Upper lobe of left lung (tissue), 4 donors: ENCODE data around the gene TRUB2.

Experiments used
- CTCF ChIP-seq, 6 experiments: fragments of 450-650 bp in 4 of 6; fragments of 200-600 bp in 2 of 6; sonication (generic) in 2 of 6; IDR thresholded peaks; one replicate each; pipeline ENCODE4 v1.5.1; 2016 to 2019; ENCODE audit warnings: antibody characterized with exemption in 6 of 6
- POLR2A ChIP-seq, 4 donors: fragments of 450-650 bp; IDR thresholded peaks; one replicate each; pipeline ENCODE4 v1.5.1; 2016 to 2017; ENCODE audit warnings: antibody characterized with exemption in 4 of 4, mild to moderate bottlenecking in 2 of 4
- POLR2AphosphoS5 ChIP-seq, 2 donors: sonication (generic); formaldehyde crosslinking; IDR thresholded peaks; one replicate each; pipeline ENCODE4 v1.5.1; 2017; ENCODE audit warnings: antibody characterized with exemption in 2 of 2

- TF ChIP-seq CTCF (IDR thresholded peaks at IDR 0.05) (no peak), POLR2AphosphoS5 (IDR thresholded peaks at IDR 0.05) (no peak), POLR2A (IDR thresholded peaks at IDR 0.05) (no peak)
Observed at GRCh38 chr9:128343855-128344254, 21.6 kb upstream of the TRUB2 start.
